ENCODE results near the gene SOS1. TPM values are rescaled to one million over a fixed set of nuclear protein-coding genes. Genes with fewer than 3 reads are reported as not detected.
A peak's percentile ranks its signal among the peaks of the same experiment; 100 is the strongest.
"Not testable (repeated sequence)": the region's sequence is repeated elsewhere in the genome, so short reads cannot be mapped to it uniquely, and the experiment has no call there.

The SOS1 gene
- total RNA-seq, 2 donors from 2014 or later: 15.3 to 21.3 TPM

- H3K27ac ChIP-seq: no peak overlapping the region
- H3K9me3 ChIP-seq: no peaks in the 10 kb centered on the region
- H3K4me3 ChIP-seq: no peak overlapping the region
- H3K4me1 ChIP-seq: no peaks in the 10 kb centered on the region
- DNase-seq (ENCODE audit: low spot score): no peak
- no peaks in the 10 kb centered on the region for H3K27me3 ChIP-seq
- TF ChIP-seq CTCF (IDR thresholded peaks at IDR 0.05): no peak
- peaks cover 5% of the 10 kb centered on the region for H3K36me3 ChIP-seq
These were observed 55.2 kb downstream of the SOS1 start for GRCh38 chr2:39065616-39066015.

- Histone ChIP-seq H3K27ac (no peak overlapping the region), H3K27me3 (no peaks in the 10 kb centered on the region), H3K4me1 (no peaks in the 10 kb centered on the region), H3K9me3 (no peaks in the 10 kb centered on the region), H3K4me3 (no peak overlapping the region), H3K36me3 (peaks cover 5% of the 10 kb centered on the region)
- no peak for DNase-seq (ENCODE audit: low spot score)
- TF ChIP-seq CTCF (IDR thresholded peaks at IDR 0.05): no peak
These were observed 58.5 kb downstream of the SOS1 start for GRCh38 chr2:39062320-39062719.

- no peaks in the 10 kb centered on the region for H3K27me3 ChIP-seq
- H3K4me1 ChIP-seq: no peaks in the 10 kb centered on the region
- no peak overlapping the region for H3K27ac ChIP-seq
- no peak overlapping the region for H3K4me3 ChIP-seq
- no peak for TF ChIP-seq CTCF (IDR thresholded peaks at IDR 0.05)
- no peaks in the 10 kb centered on the region for H3K36me3 ChIP-seq
- no peaks in the 10 kb centered on the region for H3K9me3 ChIP-seq
- no peak for DNase-seq (ENCODE audit: low spot score)
These were observed 59.6 kb downstream of the SOS1 start for GRCh38 chr2:39061280-39061679.

GRCh38 chr2:39059366-39059952 is 61.4 kb downstream of the SOS1 start:
- Histone ChIP-seq H3K4me1 (no peaks in the 10 kb centered on the region), H3K36me3 (peaks cover 4% of the 10 kb centered on the region), H3K27ac (no peak overlapping the region), H3K27me3 (no peaks in the 10 kb centered on the region), H3K9me3 (no peaks in the 10 kb centered on the region), H3K4me3 (no peak overlapping the region)
- peak; percentile 33 to 78 for TF ChIP-seq CTCF (IDR thresholded peaks at IDR 0.05)
- no peak for DNase-seq (ENCODE audit: low spot score)

- H3K9me3 ChIP-seq: no peaks in the 10 kb centered on the region
- no peak for TF ChIP-seq CTCF (IDR thresholded peaks at IDR 0.05)
- no peak for DNase-seq (ENCODE audit: low spot score)
- H3K27ac ChIP-seq: no peak overlapping the region
- H3K36me3 ChIP-seq: peaks cover 9% of the 10 kb centered on the region
- no peaks in the 10 kb centered on the region for H3K27me3 ChIP-seq
- H3K4me1 ChIP-seq: no peaks in the 10 kb centered on the region
- H3K4me3 ChIP-seq: no peak overlapping the region
These were observed 62.8 kb downstream of the SOS1 start for GRCh38 chr2:39058101-39058500.

GRCh38 chr2:39052665-39053064 is 68.2 kb downstream of the SOS1 start:
- H3K27me3 ChIP-seq; DNase-seq (ENCODE audit: low spot score); H3K4me1 ChIP-seq; H3K4me3 ChIP-seq; H3K9me3 ChIP-seq; H3K27ac ChIP-seq; H3K36me3 ChIP-seq: not testable (repeated sequence)
